Stimulated activated CD8-positive, alpha-beta memory T cell treated with anti-CD3 and anti-CD28 coated beads, Interleukin-12 subunit alpha, Interleukin-12 subunit beta, amount 100 ng/mL, for 4 hours (primary cell): ENCODE results near the gene IGF2R.
"Not testable (repeated sequence)": the region's sequence is repeated elsewhere in the genome, so short reads cannot be mapped to it uniquely, and the experiment has no call there.

Experiments used
- DNase-seq: peaks from one replicate; pipeline ENCODE4 v3.0.0-alpha.2; 2020; ENCODE audit warnings: low read depth

The IGF2R gene

DNA sequence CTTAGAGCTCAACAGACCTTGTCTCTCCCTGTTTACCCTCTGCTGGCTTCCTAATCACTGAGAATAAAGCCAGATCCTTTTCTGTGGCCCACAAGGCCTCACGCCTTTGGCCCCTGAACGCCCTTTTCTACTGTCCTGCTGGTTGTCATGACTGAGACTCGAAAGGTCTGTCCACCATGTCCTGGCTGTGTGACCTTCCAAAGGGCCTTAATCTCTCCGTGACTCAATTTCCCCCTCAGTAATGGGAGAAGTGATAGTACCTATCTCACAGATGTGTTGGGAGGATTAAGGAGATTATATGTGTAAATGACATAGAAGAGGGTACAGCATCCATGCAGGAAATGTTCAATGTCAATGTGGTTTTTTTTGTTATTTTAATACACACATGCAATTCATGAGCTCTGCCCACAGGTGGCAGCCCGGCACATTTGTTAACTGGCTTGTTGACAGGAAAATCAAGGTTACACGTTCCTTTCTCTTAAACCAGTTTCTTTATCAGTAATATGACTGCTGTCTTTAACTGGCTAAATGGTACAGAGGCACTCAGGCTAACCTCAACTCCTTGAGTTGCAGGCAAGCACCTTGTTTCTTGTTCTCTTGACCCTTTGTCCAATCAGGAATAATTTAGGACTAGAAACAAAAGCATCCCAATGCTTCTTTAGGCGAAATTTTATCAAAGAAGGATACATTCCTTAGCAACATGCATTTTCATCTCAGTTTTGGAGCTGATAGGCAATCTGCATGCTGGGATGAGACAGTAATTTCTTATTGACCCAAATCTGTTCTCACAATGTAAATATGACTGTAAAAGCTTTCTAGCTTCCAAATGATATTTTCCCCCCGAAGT is 169.3 kb downstream of the IGF2R start:
- DNase-seq = peak; percentile 12

DNA sequence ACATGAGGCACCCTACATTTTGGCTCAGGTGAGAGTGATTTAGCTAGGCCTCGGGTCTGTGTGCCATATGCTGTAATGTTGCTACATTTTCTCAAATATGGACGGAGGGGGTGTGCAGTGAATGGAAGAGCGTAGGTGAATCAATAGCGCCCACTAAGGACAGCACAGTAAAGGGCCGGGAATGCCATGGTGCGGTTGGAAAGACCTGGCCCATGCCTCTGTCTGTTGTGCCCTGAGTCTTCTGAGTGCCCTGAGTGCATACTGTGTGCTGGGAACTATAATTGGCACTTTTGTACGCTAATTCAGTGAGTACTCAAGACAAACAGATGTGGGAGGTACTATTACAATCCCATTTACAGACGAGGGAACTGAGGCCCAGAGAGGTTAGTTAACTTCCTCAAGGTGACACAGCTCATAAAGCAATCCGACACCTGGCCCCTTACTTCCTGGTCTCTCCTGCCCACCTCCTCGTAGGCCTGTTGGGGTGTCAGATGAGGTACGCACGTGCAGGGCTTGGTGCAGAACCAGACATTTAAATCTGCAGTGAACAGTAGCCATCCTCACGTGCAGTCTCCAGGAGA is 170.0 kb downstream of the IGF2R start:
- no peak for DNase-seq

DNA sequence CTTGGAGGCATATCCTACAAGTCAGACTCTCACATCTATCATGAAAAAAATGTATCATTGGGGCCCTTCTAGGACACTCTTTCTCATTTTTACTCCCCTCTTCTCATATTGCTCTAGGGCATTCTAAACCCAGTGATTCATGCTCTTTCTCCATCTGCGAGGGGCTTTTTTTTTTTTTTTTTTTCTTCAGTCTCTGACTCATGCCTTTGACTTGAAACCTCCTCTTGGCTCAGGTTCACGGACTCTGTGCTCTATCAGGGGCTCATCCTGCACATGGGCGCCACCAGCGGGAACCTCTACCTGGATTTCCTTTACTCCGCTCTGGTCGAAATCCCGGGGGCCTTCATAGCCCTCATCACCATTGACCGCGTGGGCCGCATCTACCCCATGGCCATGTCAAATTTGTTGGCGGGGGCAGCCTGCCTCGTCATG is 170.6 kb downstream of the IGF2R start:
- no peak for DNase-seq

- DNase-seq = not testable (repeated sequence)
Measured at GRCh38 chr6:160140493-160140892, 171.6 kb downstream of the IGF2R start.

GRCh38 chr6:160141001-160141726 is 172.3 kb downstream of the IGF2R start:
- no peak for DNase-seq

- no peak for DNase-seq
Measured at GRCh38 chr6:160142115-160142715, 173.3 kb downstream of the IGF2R start.

GRCh38 chr6:160146454-160147145 is 177.7 kb downstream of the IGF2R start:
- DNase-seq = no peak

DNA sequence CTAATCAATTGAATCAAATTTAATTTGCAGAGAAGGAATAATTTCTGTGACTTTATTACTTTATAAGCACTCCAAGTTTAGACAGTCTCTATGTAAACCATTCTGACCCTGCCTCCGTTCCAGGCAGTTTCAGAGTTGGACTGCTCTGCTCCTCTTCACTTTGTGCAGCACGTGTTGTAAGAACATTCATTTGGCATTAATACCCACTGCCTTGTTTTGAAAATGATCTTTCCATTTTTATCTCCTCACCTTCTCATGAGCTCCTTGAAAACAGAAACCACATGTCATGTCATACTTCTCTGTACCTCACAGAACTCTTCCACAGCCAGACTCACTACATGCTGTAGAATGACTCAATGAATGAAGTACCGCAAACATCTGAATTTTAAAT is 178.3 kb downstream of the IGF2R start:
- DNase-seq = no peak

DNA sequence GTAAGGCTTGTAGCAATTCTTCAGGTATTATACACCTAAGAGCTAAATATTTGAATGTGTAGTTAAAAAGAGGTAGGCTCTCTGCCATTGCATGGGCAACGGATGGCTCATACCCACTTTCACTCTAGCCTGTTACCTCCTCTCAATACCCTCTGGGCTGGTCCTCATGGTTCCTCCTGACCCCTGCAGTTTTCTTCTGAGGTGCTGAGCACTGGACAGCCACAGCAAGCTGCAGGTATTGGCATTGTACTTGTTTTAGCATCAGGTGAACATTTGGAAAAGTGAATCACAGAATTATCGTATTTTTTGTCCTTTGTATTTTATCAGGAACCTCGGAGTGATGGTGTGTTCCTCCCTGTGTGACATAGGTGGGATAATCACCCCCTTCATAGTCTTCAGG is 185.6 kb downstream of the IGF2R start:
- DNase-seq = no peak

DNA sequence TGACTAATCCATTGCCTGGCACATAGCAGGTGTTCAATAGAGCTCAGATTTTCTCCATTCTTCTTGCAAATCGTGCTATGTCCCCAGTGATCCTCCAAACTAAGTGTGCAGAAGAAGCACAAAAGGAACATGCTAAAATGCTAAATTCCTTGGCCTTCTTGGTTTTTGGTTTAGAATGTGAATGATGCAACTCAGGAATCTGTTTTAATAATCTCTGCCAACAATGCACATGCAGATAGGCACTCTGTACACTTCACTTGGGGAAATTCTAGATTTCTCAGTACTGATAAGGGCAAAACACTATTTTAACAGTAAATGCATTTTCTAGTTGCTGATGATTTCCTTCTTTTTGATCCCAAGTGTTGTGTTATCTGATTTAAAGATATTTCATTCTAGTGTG is 188.0 kb downstream of the IGF2R start:
- no peak for DNase-seq

DNA sequence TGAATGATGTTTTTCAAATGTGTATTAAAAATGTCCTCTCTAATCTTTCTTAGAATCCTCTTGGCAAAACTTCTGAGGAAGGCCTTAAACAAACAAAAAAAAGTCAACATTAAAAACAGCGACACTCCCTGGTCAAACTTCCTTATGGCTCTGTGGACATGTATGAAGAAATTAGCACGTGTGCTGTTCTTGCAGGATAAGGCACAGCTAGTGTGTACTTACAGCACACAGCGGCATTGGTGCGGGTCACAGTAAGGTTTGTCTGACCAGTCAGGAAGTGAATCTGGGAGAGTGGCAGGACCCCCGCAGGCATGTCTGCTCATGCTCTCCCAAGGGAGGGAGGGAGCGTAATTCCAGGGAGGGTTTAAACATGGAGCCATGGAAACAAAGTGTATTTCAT is 191.6 kb downstream of the IGF2R start:
- DNase-seq = no peak
